HEK293 (cell line): ENCODE measurements around the gene FLNC.

Experiments
- CTCF ChIA-PET: fragments of 350-600 bp; formaldehyde crosslinking; extraction: SDS; loops from one replicate; lab custom pipeline; 2021; ENCODE audit warnings: antibody characterized with exemption; lab: Yijun Ruan, JAX
- POLR2A ChIA-PET: fragments of 300-600 bp; formaldehyde crosslinking; extraction: SDS; loops from one replicate; lab custom pipeline; 2020; ENCODE audit warnings: antibody characterized with exemption, inconsistent platforms; lab: Yijun Ruan, JAX
- H3K27ac ChIP-seq: fragments of 200-500 bp; sonication (Bioruptor generic); 2 replicates; pipeline ENCODE4 v1.5.1; 2014; ENCODE audit warnings: low read depth, low read length, control low read depth, inconsistent platforms; ENCODE audit errors: extremely low read depth
- H3K36me3 ChIP-seq, 2 experiments: fragments of 200-500 bp in 1 of 2; sonication (Bioruptor generic) in 1 of 2; 1 replicate in 1 of 2; 2 replicates in 1 of 2; pipeline ENCODE4 v1.5.1; 2014 to 2017; ENCODE audit warnings: inconsistent platforms in 2 of 2, low read length in 2 of 2; ENCODE audit not compliant: control insufficient read depth in 2 of 2, insufficient read depth in 1 of 2
- H3K4me1 ChIP-seq: fragments of 200-500 bp; sonication (Bioruptor generic); 2 replicates; pipeline ENCODE4 v1.5.1; 2014; ENCODE audit warnings: mild to moderate bottlenecking, low read length, inconsistent platforms; ENCODE audit not compliant: control insufficient read depth, insufficient read depth
- H3K4me3 ChIP-seq: 2 replicates; pipeline ENCODE4 v1.5.1; 2011; ENCODE audit warnings: low read depth, mild to moderate bottlenecking, control low read depth, low read length, moderate library complexity
- H3K9me3 ChIP-seq: fragments of 200-500 bp; sonication (Bioruptor generic); 2 replicates; pipeline ENCODE4 v1.5.1; 2014; ENCODE audit warnings: low read depth, low read length, inconsistent platforms; ENCODE audit not compliant: control insufficient read depth, insufficient read depth
- PRDM10 ChIP-seq: fragments of 450-650 bp; formaldehyde crosslinking; IDR thresholded peaks from 2 replicates; pipeline ENCODE4 v1.5.1; 2016; ENCODE audit warnings: missing biosample characterization, missing genetic modification characterization
- PRDM2 ChIP-seq: fragments of 450-650 bp; formaldehyde crosslinking; IDR thresholded peaks from 2 replicates; pipeline ENCODE4 v1.5.1; 2016; ENCODE audit warnings: missing biosample characterization, missing genetic modification characterization, borderline replicate concordance
- REPIN1 ChIP-seq: fragments of 450-650 bp; formaldehyde crosslinking; IDR thresholded peaks from 2 replicates; pipeline ENCODE4 v1.5.1; 2017; ENCODE audit warnings: missing biosample characterization, missing genetic modification characterization, low read depth
- TRIM28 ChIP-seq: IDR thresholded peaks from 2 replicates; pipeline ENCODE4 v1.6.1; 2011; ENCODE audit warnings: low read length, control low read depth, borderline replicate concordance
- WT1 ChIP-seq: fragments of 450-650 bp; formaldehyde crosslinking; IDR thresholded peaks from 2 replicates; pipeline ENCODE4 v1.5.1; 2016; ENCODE audit warnings: missing biosample characterization, missing genetic modification characterization
- ZBTB20 ChIP-seq: fragments of 450-650 bp; formaldehyde crosslinking; IDR thresholded peaks from 2 replicates; pipeline ENCODE4 v1.5.1; 2016; ENCODE audit warnings: missing biosample characterization, missing genetic modification characterization
- ZNF132 ChIP-seq: fragments of 450-650 bp; formaldehyde crosslinking; IDR thresholded peaks from 2 replicates; pipeline ENCODE4 v1.5.1; 2017; ENCODE audit warnings: missing biosample characterization, missing genetic modification characterization, borderline replicate concordance
- ZNF16 ChIP-seq: fragments of 450-650 bp; formaldehyde crosslinking; IDR thresholded peaks from 2 replicates; pipeline ENCODE4 v1.5.1; 2016; ENCODE audit warnings: low read depth, missing biosample characterization, missing genetic modification characterization
- ZNF19 ChIP-seq: fragments of 450-650 bp; formaldehyde crosslinking; IDR thresholded peaks from 2 replicates; pipeline ENCODE4; 2016; ENCODE audit warnings: missing biosample characterization, missing genetic modification characterization, low read depth
- ZNF223 ChIP-seq: fragments of 450-650 bp; formaldehyde crosslinking; IDR thresholded peaks from 2 replicates; pipeline ENCODE4 v1.5.1; 2016; ENCODE audit warnings: missing biosample characterization, missing genetic modification characterization
- ZNF24 ChIP-seq: fragments of 450-650 bp; formaldehyde crosslinking; IDR thresholded peaks from 2 replicates; pipeline ENCODE4 v1.5.1; 2016; ENCODE audit warnings: missing biosample characterization, missing genetic modification characterization
- ZNF324 ChIP-seq: fragments of 450-650 bp; formaldehyde crosslinking; IDR thresholded peaks from 2 replicates; pipeline ENCODE4 v1.5.1; 2016; ENCODE audit warnings: missing biosample characterization, missing genetic modification characterization
- ZNF549 ChIP-seq: fragments of 450-650 bp; IDR thresholded peaks from 2 replicates; pipeline ENCODE4 v1.5.1; 2018; ENCODE audit warnings: missing biosample characterization, missing genetic modification characterization, mild to moderate bottlenecking, inconsistent platforms, moderate library complexity
- ZNF585B ChIP-seq: fragments of 450-650 bp; formaldehyde crosslinking; IDR thresholded peaks from 2 replicates; pipeline ENCODE4 v1.5.1; 2016; ENCODE audit warnings: missing biosample characterization, missing genetic modification characterization
- ZNF610 ChIP-seq: fragments of 450-650 bp; formaldehyde crosslinking; IDR thresholded peaks from 2 replicates; pipeline ENCODE4 v1.5.1; 2016; ENCODE audit warnings: missing biosample characterization, missing genetic modification characterization, borderline replicate concordance
- ZNF677 ChIP-seq: fragments of 450-650 bp; IDR thresholded peaks from 2 replicates; pipeline ENCODE4 v1.5.0; 2018; ENCODE audit warnings: missing biosample characterization, mild to moderate bottlenecking, missing genetic modification characterization, moderate library complexity
- ZNF707 ChIP-seq: fragments of 450-650 bp; formaldehyde crosslinking; IDR thresholded peaks from 2 replicates; pipeline ENCODE4 v1.5.1; 2016; ENCODE audit warnings: missing biosample characterization, missing genetic modification characterization
- ZNF785 ChIP-seq: fragments of 450-650 bp; formaldehyde crosslinking; IDR thresholded peaks from 2 replicates; pipeline ENCODE4 v1.5.1; 2016; ENCODE audit warnings: missing biosample characterization, missing genetic modification characterization
- ZSCAN23 ChIP-seq: fragments of 450-650 bp; formaldehyde crosslinking; IDR thresholded peaks from 2 replicates; pipeline ENCODE4 v1.5.1; 2016; ENCODE audit warnings: missing biosample characterization, missing genetic modification characterization

FLNC gene

GRCh38 chr7:128879461-128879938 lies 49.3 kb downstream of the FLNC start (continued):
- TF ChIP-seq PRDM2 = no peak
- TF ChIP-seq ZNF324 (tag by site-specific recombination) = no peak

- Histone ChIP-seq H3K4me1 (no peaks in the 10 kb centered on the region), H3K36me3 (no peaks in the 10 kb centered on the region), H3K9me3 (no peaks in the 10 kb centered on the region), H3K4me3 (no peak overlapping the region), H3K27ac (no peak overlapping the region)
- ChIA-PET CTCF (interaction anchor here (0.6 to 7.0 kb wide), 27 partner anchors 8 to 592 kb away, joined by 3 to 85 read pairs (median 3); partner anchors contain the start of gene ATP6V1F), POLR2A (interaction anchor here (0.7 to 1.6 kb wide), 2 partner anchors 17 to 19 kb away, joined by 4 to 6 read pairs; partner anchors contain the start of gene ATP6V1F)
- TF ChIP-seq PRDM2 (no peak), TRIM28 (no peak), ZBTB20 (tag by site-specific recombination) (no peak), PRDM10 (tag by site-specific recombination) (no peak), ZNF549 (no peak), ZNF16 (tag by site-specific recombination) (no peak), ZNF677 (no peak), ZNF585B (no peak), ZNF610 (no peak), ZNF785 (tag by site-specific recombination) (no peak), ZNF132 (tag by site-specific recombination) (no peak), WT1 (tag by site-specific recombination) (no peak), ZNF223 (no peak), ZNF707 (no peak), REPIN1 (tag by site-specific recombination) (no peak), ZNF24 (no peak), ZSCAN23 (tag by site-specific recombination) (no peak), ZNF19 (tag by site-specific recombination) (no peak)
Measured at GRCh38 chr7:128879939-128880746, 49.9 kb downstream of the FLNC start.
